Kidney (tissue), 14 donors: ENCODE data around the gene PDE9A. TPM values are rescaled to one million over a fixed set of nuclear protein-coding genes. Genes with fewer than 3 reads are reported as not detected.

Experiments
- DNase-seq, 5 donors: peaks; one replicate each; pipeline ENCODE4 v3.0.0-alpha.2; 2013 to 2020
- FAIRE-seq: peaks from 2 replicates; lab custom pipeline; 2012; peaks lifted over from hg19 to GRCh38; lab: Jason Lieb, UNC
- H3K27ac ChIP-seq, 2 donors: one replicate each; pipeline ENCODE4 v1.7.0; 2013; ENCODE audit warnings: low read depth in 2 of 2, low read length in 2 of 2, inconsistent platforms in 1 of 2
- H3K27me3 ChIP-seq: one replicate; pipeline ENCODE4 v1.7.1; 2013; ENCODE audit warnings: low read length, inconsistent platforms; ENCODE audit not compliant: control insufficient read depth, insufficient read depth
- H3K36me3 ChIP-seq, 3 donors: one replicate each; pipeline versions ENCODE4 v1.7.0 to v1.7.1; 2013; ENCODE audit warnings: low read length in 3 of 3, control low read depth in 1 of 3, inconsistent platforms in 1 of 3; ENCODE audit not compliant: insufficient read depth in 3 of 3, control insufficient read depth in 2 of 3
- H3K4me1 ChIP-seq, 3 donors: one replicate each; pipeline versions ENCODE4 v1.7.0 to v1.7.1; 2013; ENCODE audit warnings: low read length in 3 of 3, inconsistent platforms in 1 of 3, low read depth in 1 of 3; ENCODE audit not compliant: control insufficient read depth in 2 of 3, insufficient read depth in 2 of 3
- H3K4me3 ChIP-seq, 3 donors: one replicate each; pipeline versions ENCODE4 v1.7.0 to v1.8.1; 2013; ENCODE audit warnings: low read length in 3 of 3, control low read depth in 1 of 3, inconsistent platforms in 1 of 3
- H3K9ac ChIP-seq, 3 donors: one replicate each; pipeline versions ENCODE4 v1.7.0 to v1.7.1; 2013; ENCODE audit warnings: low read length in 3 of 3, control low read depth in 1 of 3, inconsistent platforms in 1 of 3
- H3K9me3 ChIP-seq, 3 donors: one replicate each; pipeline versions ENCODE4 v1.7.0 to v1.7.1; 2013; ENCODE audit warnings: low read length in 3 of 3, control low read depth in 1 of 3, inconsistent platforms in 1 of 3; ENCODE audit not compliant: control insufficient read depth in 2 of 3, insufficient read depth in 1 of 3
- CTCF ChIP-seq: IDR thresholded peaks from 3 replicates; pipeline ENCODE4 v1.5.1; 2012; ENCODE audit warnings: mild to moderate bottlenecking, moderate library complexity, borderline replicate concordance; ENCODE audit not compliant: insufficient read depth; ENCODE audit errors: extremely low read depth
- intact Hi-C: fragments of 100-400 bp; cut with DNase I; formaldehyde crosslinking; loops from one replicate; pipeline ENCODE4 v1.11.1; 2022
- polyA plus RNA-seq: library from polyadenylated mRNA; stranded (reverse); fragments of 350-450 nt; fragmentation: Illumina TruSeq; extraction: RNeasy Lipid Tissue Mini Kit (QIAGEN cat#74804); gene quantifications from one replicate; pipeline ENCODE4 v1.2.3, GENCODE V29; 2014; ENCODE audit warnings: low read depth, low replicate concordance; ENCODE audit not compliant: insufficient read depth
- total RNA-seq: library from RNA; stranded (reverse); fragmentation: NEBNext Ultra II Directional; extraction: Animal tissue kit (Norgen Biotek cat#: 25700); gene quantifications from one replicate; pipeline ENCODE4 v1.2.1, GENCODE V29; 2021
- donor health status: control.
- donor health status: control.
- donor health status: control.
- donor health status: control.
- donor health status: control.
- donor health status: DM: yes; HTN: yes; CAD: no.
- donor health status: Normal renal cell carcinoma (clear cell type).

The PDE9A gene
- total and polyA plus RNA-seq, 2 donors from 2014 or later, result 30.1 to 39.0 TPM

DNA sequence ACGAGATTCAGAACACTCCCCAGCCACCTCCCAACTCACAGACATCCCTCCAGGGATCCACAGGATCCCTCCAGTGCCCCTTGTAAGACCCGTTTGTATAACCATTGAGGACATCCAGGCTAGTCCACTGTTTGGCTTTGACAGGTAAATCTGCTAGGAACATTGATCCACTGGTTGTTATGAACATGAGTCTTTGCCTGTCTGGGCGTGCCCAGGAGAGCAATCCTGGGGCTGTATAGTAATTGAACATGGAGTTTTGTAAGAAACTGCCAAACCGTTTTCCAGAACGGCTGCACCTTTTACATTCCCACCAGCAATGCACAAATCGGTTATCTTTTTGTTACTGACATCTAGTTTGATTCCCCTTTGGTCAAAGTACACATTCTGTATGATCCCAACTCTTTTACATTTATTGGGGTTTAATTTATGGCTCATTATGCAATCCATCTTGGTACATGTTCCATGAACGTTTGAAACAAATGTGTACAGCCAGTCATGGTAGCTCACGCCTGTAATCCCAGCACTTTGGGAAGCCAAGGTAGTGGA, 137.2 kb downstream of the PDE9A start:
- H3K4me1 ChIP-seq, result no peaks in the 10 kb centered on the region
- H3K27me3 ChIP-seq, result no peaks in the 10 kb centered on the region
- H3K9ac ChIP-seq, result no peak overlapping the region
- FAIRE-seq (no peak), DNase-seq (no peak)
- no peaks in the 10 kb centered on the region for H3K36me3 ChIP-seq
- H3K4me3 ChIP-seq, result no peak overlapping the region
- no peak overlapping the region for H3K27ac ChIP-seq
- H3K9me3 ChIP-seq, result no peaks in the 10 kb centered on the region
- no peak for TF ChIP-seq CTCF
- intact Hi-C loops, result no loop called here

GRCh38 chr21:42793774-42794173, 140.4 kb downstream of the PDE9A start:
- no peak for TF ChIP-seq CTCF
- intact Hi-C loops, result no loop called here
- H3K4me1 ChIP-seq, result no peaks in the 10 kb centered on the region
- no peaks in the 10 kb centered on the region for H3K9me3 ChIP-seq
- H3K27ac ChIP-seq, result no peak overlapping the region
- H3K36me3 ChIP-seq, result no peaks in the 10 kb centered on the region
- DNase-seq, result no peak
- FAIRE-seq, result no peak
- no peak overlapping the region for H3K9ac ChIP-seq
- no peaks in the 10 kb centered on the region for H3K27me3 ChIP-seq
- H3K4me3 ChIP-seq, result no peak overlapping the region

GRCh38 chr21:42794551-42794950, 141.1 kb downstream of the PDE9A start:
- Histone ChIP-seq H3K36me3 (no peaks in the 10 kb centered on the region), H3K27me3 (no peaks in the 10 kb centered on the region), H3K4me3 (no peak overlapping the region), H3K9me3 (no peaks in the 10 kb centered on the region), H3K9ac (no peak overlapping the region), H3K4me1 (no peaks in the 10 kb centered on the region), H3K27ac (no peak overlapping the region)
- no peak for TF ChIP-seq CTCF
- no peak for DNase-seq
- intact Hi-C loops, result no loop called here
- no peak for FAIRE-seq
